ENCODE measurements around the gene NPC2.
"Not testable (repeated sequence)": the region's sequence is repeated elsewhere in the genome, so short reads cannot be mapped to it uniquely, and the experiment has no call there.

The NPC2 gene

GRCh38 chr14:74492776-74493342 lies at the start of gene NPC2:
Gene NPC2, minus strand, starts transcription at chr14:74493305. Its CDS starts 31 bp downstream, at chr14:74493274.
- DNase-seq, result no peak

- no peak for DNase-seq
Observed at GRCh38 chr14:74542056-74542685, 49.1 kb upstream of the NPC2 start.

DNA sequence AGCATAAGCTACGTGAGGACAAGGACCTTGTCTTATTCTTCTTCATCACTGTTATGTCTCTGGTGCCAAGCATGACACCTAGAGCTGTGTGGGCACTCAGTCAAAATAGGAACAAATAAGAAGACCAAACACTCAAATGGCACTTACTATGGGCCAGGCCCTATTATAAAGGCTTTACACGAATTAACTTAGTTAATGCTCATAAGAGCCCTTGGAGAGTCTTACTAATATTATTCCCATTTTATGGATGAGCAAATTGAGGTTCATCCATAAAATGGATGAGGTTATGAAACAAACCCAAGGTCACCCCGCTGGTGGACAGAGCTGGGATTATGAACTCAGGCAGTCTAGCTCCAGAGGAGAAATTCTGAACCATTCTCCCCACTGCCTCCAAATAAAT lies 48.1 kb upstream of the NPC2 start:
- DNase-seq, result no peak

DNA sequence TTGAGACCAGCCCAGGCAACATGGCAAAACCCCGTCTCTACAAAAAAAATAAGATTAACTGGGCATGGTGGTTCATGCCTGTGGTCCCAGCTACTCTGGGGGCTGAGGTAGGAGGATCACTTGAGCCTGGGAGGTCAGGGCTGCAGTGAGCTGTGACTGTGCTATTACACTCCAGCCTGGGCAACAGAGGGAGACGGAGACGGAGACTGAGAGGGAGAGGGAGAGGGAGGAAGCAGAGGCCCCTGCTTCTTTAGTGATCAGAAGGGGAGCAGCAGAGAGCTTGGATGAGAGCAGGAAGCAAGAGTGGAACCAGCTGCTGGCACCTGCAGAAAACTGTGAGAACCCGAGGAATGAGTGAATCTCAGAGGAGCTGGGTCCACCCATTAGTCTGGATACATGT lies 46.4 kb upstream of the NPC2 start:
- no peak for DNase-seq

GRCh38 chr14:74538411-74539391 lies 45.6 kb upstream of the NPC2 start:
- DNase-seq, result no peak

DNA sequence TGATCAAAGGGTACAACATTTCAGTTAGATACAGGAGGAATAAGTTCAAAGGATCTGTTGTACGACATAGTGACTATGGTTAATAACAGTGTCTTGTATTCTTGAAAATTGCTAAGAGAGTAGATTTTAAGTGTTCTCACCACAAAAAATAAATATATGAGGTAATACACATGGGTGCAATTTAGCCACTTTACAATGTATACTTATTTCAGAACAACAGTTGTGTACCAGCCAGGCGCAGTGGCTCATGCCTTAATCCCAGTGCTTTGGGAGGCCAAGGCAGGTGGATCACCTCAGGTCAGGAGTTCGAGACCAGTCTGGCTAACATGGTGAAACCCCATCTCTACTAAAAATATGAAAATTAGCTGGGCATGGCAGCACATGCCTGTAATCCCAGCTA lies 43.2 kb upstream of the NPC2 start:
- DNase-seq, result not testable (repeated sequence)

GRCh38 chr14:74535756-74536325 lies 42.7 kb upstream of the NPC2 start:
- no peak for DNase-seq

DNA sequence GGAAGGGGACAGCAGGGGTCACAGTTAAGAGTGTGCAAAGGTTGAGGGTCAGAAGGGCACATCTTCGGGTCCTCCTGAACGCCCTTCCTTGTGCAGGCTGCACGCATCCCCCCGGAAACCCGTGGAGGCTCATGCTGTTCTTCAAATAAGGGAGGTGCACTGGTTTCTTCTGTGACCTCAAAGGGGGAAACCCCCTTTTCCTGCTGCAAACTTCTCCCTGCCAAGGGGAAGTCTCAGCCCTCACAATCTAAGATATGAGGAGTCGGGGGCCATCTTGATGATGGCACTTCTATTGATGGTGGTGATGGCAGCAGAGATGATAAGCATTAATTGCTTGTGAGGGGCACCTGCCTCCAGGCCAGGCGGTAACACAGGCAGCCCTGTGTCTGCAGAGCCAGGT lies 40.5 kb upstream of the NPC2 start:
- DNase-seq, result no peak

- DNase-seq, result no peak
Observed at GRCh38 chr14:74532246-74532645, 39.1 kb upstream of the NPC2 start.

DNA sequence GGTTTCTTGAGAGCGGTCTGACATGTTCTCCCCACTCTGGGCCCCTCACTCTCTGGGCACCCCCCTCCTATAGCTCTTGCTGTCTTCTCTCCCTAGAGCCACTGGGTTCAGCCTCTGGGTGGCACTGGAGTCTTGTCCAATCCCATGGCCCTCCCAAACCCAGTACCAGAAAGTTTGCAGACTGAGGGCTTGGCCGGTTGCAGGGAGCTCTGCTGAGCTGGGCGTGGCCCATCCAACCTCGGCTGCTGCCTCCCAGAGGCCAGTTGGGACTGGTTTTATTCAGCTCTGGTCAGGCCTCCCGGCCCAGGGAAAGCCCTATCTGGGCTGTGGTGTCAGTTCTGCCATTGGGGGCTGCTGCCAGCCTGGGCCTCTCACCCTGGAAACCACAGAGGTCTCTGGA lies 38.4 kb upstream of the NPC2 start:
- DNase-seq, result peak; percentile 34

- no peak for DNase-seq
Observed at GRCh38 chr14:74531006-74531405, 37.9 kb upstream of the NPC2 start.

- no peak for DNase-seq
Observed at GRCh38 chr14:74528886-74529285, 35.8 kb upstream of the NPC2 start.

GRCh38 chr14:74528406-74528805 lies 35.3 kb upstream of the NPC2 start:
- no peak for DNase-seq

- DNase-seq, result no peak
Observed at GRCh38 chr14:74527736-74528280, 34.7 kb upstream of the NPC2 start.

- no peak for DNase-seq
Observed at GRCh38 chr14:74526854-74527585, 33.9 kb upstream of the NPC2 start.

- no peak for DNase-seq
Observed at GRCh38 chr14:74525361-74525851, 32.3 kb upstream of the NPC2 start.

DNA sequence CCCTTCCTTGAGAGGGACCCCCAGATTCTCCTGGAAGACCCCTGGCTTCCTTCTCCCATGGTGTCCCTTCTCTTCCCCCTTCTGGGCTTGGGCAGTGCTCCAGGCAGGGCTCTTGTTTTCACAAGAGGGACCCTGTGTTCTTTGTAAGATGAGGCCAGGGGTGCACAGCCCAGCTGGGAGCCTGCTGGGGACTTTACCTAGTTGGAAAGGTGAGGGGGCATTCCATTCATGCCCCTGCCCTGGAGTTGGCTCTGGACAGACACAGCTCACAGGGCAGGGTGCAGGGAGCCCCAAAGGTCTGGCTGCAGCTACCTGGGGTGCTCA lies 31.7 kb upstream of the NPC2 start:
- no peak for DNase-seq

DNA sequence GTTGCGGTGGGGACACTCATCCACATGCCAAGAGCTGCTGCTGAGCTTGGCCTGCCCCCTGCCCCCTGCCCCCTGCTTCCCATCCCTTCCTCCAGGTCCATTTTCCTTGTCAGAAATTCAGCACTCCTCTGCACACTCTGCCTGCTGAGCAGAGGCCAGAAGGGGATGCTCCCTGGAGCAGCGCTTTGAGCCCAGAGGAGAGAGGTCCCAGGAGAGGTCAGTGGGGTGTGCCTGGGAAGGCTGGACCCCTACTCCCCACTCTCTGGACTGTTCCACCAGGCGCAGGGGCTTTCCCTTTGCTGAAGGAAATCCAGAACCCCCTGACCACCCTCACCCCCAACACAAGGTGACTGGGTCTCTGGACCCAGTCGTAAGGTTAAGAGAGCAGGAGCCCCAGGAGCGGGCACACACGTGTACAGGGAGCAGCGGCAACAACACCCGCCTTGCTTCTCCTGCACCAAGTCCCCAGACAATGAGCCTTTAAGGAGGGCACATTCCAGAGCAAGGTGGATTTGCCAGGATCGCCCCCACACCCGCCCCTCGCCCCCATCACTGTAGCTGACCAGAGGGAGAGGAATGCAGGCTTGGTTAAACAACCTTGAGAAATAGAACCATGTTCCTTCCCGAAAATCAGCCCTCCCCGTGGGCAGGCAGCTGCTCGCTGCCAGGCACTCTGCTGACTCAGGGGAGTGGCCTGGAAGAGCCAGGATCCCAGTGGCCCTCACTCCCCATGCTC lies 31.1 kb upstream of the NPC2 start:
- no peak for DNase-seq

DNA sequence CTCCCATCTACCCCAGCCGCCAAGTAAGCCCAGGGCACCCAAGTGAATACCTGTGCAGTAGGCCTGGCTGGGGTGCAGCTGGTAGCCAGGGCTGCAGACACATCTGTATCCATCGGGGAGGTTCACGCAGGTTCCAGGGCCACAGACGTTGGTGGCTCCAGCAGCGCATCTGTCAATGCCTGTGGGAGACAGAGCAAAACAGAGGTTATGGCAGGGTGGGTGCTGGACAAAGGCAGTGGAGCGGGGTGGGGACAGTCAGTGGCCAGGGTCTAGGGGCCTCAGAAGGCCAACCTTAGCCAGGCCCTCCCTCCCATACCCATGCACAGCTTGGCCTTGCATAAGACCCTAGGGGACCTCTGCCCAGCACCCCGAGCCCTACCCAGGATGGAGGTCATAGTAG lies 29.6 kb upstream of the NPC2 start:
- DNase-seq, result no peak

DNA sequence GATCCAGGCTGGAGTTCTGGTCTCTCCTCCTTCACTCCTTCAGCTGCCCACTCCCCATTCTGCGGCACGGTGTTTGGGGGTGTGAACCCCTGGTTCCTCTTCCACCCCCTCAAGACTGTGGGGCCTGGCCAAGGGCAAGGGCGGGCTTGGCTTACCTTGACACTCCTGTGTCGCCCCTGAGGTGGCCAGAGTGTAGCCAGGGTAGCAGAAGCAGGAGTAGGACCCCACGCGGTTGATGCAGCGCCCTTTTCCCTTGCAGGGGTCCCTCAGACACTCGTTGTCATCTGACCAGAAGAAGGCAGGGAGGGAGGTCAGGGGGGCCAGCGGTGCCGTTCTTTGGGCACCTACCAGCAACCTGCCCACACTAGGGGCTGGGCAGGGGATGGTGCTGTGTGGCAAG lies 28.7 kb upstream of the NPC2 start:
- no peak for DNase-seq

GRCh38 chr14:74519316-74520074 lies 26.4 kb upstream of the NPC2 start:
- DNase-seq, result no peak
